SK-N-SH (cell line): ENCODE measurements around the gene S100A16. TPM values are rescaled to one million over a fixed set of nuclear protein-coding genes. Genes with fewer than 3 reads are reported as not detected.

Source experiments
- CTCF ChIA-PET: fragments of 300-600, 350-600 bp; formaldehyde crosslinking; extraction: SDS; loops from one replicate; lab custom pipeline; 2021; lab: Yijun Ruan, JAX
- POLR2A ChIA-PET: fragments of 350-600 bp; sonication (Branson Sonifier 250); formaldehyde crosslinking; extraction: SDS; loops from one replicate; lab custom pipeline; 2020; ENCODE audit warnings: antibody characterized with exemption, inconsistent platforms; lab: Yijun Ruan, JAX
- DNase-seq: peaks from one replicate; pipeline ENCODE4 v3.0.0; 2012
- H2AFZ ChIP-seq: fragments of 200-600 bp; sonication (generic); 2 replicates; pipeline ENCODE4 v1.8.1; 2016; ENCODE audit warnings: antibody characterized with exemption, mild to moderate bottlenecking, low read depth
- H3F3A ChIP-seq: fragments of 200-600 bp; sonication (generic); replicated peaks from 2 replicates; pipeline ENCODE3; 2016; ENCODE audit warnings: antibody characterized with exemption, mild to moderate bottlenecking; ENCODE audit not compliant: insufficient read depth
- H3K27ac ChIP-seq, 2 experiments: fragments of 200-500 bp in 1 of 2; fragments of 200-600 bp in 1 of 2; sonication (Bioruptor generic) in 1 of 2; sonication (generic), shearing (Covaris generic) in 1 of 2; 2 replicates each; pipeline versions ENCODE4 v1.5.1 to v1.6.1; 2014 to 2016; ENCODE audit warnings: low read depth in 2 of 2, inconsistent platforms in 1 of 2, low read length in 1 of 2, mild to moderate bottlenecking in 1 of 2, mixed read lengths in 1 of 2
- H3K27me3 ChIP-seq: fragments of 200-600 bp; sonication (generic), shearing (Covaris generic); 2 replicates; pipeline ENCODE4 v1.6.1; 2016; ENCODE audit warnings: mixed run types; ENCODE audit not compliant: insufficient read depth
- H3K36me3 ChIP-seq, 2 experiments: fragments of 200-500 bp in 1 of 2; fragments of 200-600 bp in 1 of 2; sonication (Bioruptor generic) in 1 of 2; sonication (generic) in 1 of 2; replicated peaks in 1 of 2; 2 replicates each; pipeline versions ENCODE3 to v1.5.1; 2014 to 2016; ENCODE audit warnings: low read length in 1 of 2, mild to moderate bottlenecking in 1 of 2; ENCODE audit not compliant: insufficient read depth in 2 of 2, control insufficient read depth in 1 of 2
- H3K4me1 ChIP-seq, 2 experiments: fragments of 200-500 bp in 1 of 2; fragments of 200-600 bp in 1 of 2; sonication (Bioruptor generic) in 1 of 2; sonication (generic), shearing (Covaris generic) in 1 of 2; 2 replicates each; pipeline versions ENCODE4 v1.5.1 to v1.6.1; 2014 to 2016; ENCODE audit warnings: low read depth in 1 of 2, low read length in 1 of 2, mixed run types in 1 of 2; ENCODE audit not compliant: insufficient read depth in 2 of 2, control insufficient read depth in 1 of 2
- H3K4me2 ChIP-seq: fragments of 200-600 bp; sonication (generic), shearing (Covaris generic); 2 replicates; pipeline ENCODE4 v1.6.1; 2017; ENCODE audit warnings: mixed run types
- H3K4me3 ChIP-seq, 2 experiments: fragments of 200-500 bp in 1 of 2; fragments of 200-600 bp in 1 of 2; sonication (Bioruptor generic) in 1 of 2; sonication (generic), shearing (Covaris generic) in 1 of 2; 2 replicates each; pipeline versions ENCODE4 v1.5.1 to v1.8.1; 2014 to 2016; ENCODE audit warnings: low read depth in 2 of 2, inconsistent platforms in 1 of 2, low read length in 1 of 2, mild to moderate bottlenecking in 1 of 2, mixed read lengths in 1 of 2, moderate library complexity in 1 of 2
- H3K79me2 ChIP-seq: fragments of 200-600 bp; sonication (generic); 2 replicates; pipeline ENCODE4 v1.8.1; 2017; ENCODE audit warnings: mild to moderate bottlenecking; ENCODE audit not compliant: insufficient read depth
- H3K9ac ChIP-seq: fragments of 200-600 bp; sonication (generic); 2 replicates; pipeline ENCODE4 v1.6.1; 2017; ENCODE audit warnings: mixed run types
- H3K9me2 ChIP-seq: fragments of 200-600 bp; sonication (generic); 2 replicates; pipeline ENCODE4 v1.6.1; 2017; ENCODE audit warnings: mixed run types
- H3K9me3 ChIP-seq: fragments of 200-600 bp; sonication (generic); 2 replicates; pipeline ENCODE4 v1.6.1; 2017; ENCODE audit warnings: mixed run types, mild to moderate bottlenecking, moderate library complexity
- H4K20me1 ChIP-seq: fragments of 200-600 bp; sonication (generic); 2 replicates; pipeline ENCODE4 v1.6.1; 2017; ENCODE audit warnings: mild to moderate bottlenecking, mixed run types; ENCODE audit not compliant: insufficient read depth
- ELF1 ChIP-seq: IDR thresholded peaks from 2 replicates; pipeline ENCODE4 v1.4.0; 2012
- FOSL2 ChIP-seq: IDR thresholded peaks from 2 replicates; pipeline ENCODE4 v1.4.0; 2012; ENCODE audit warnings: low read depth, mild to moderate bottlenecking, moderate library complexity, borderline replicate concordance
- FOXJ3 ChIP-seq: sonication (generic); formaldehyde crosslinking; IDR thresholded peaks from 2 replicates; pipeline ENCODE4 v1.5.1; 2020; ENCODE audit warnings: mild to moderate bottlenecking, missing genetic modification reagents
- FOXM1 ChIP-seq: IDR thresholded peaks from 2 replicates; pipeline ENCODE4 v1.4.0; 2012; ENCODE audit warnings: low read depth, mild to moderate bottlenecking
- GATA2 ChIP-seq: sonication (generic); formaldehyde crosslinking; IDR thresholded peaks from 2 replicates; pipeline ENCODE4 v1.5.0; 2020; ENCODE audit warnings: mild to moderate bottlenecking, missing genetic modification reagents
- IRF3 ChIP-seq: fragments of 150-350 bp; IDR thresholded peaks from 2 replicates; pipeline ENCODE4 v1.6.1; 2016; ENCODE audit warnings: mild to moderate bottlenecking, low read depth, low read length
- JUND ChIP-seq: IDR thresholded peaks from 2 replicates; pipeline ENCODE4 v1.4.0; 2012
- MEF2A ChIP-seq: IDR thresholded peaks from 2 replicates; pipeline ENCODE4 v1.4.0; 2012; ENCODE audit warnings: low read depth, borderline replicate concordance
- NFIC ChIP-seq: IDR thresholded peaks from 2 replicates; pipeline ENCODE4 v1.4.0; 2012; ENCODE audit warnings: borderline replicate concordance
- RXRA ChIP-seq: IDR thresholded peaks from 2 replicates; pipeline ENCODE4 v1.4.0; 2012; ENCODE audit warnings: low read depth, mild to moderate bottlenecking, borderline replicate concordance
- TCF12 ChIP-seq: IDR thresholded peaks from 2 replicates; pipeline ENCODE4 v1.4.0; 2012
- ZBTB33 ChIP-seq: IDR thresholded peaks from 2 replicates; pipeline ENCODE4 v1.4.0; 2012; ENCODE audit warnings: low read depth, borderline replicate concordance
- WGBS: methylation state at CpG from one replicate; pipeline ENCODE4 v1.1.6; 2017; ENCODE audit warnings: low lambda C conversion rate; 5-methylcytosine and 5-hydroxymethylcytosine counted together
- polyA plus RNA-seq, 3 experiments: library from polyadenylated mRNA; depleted of rRNA; stranded (reverse); fragments of >200 nt; gene quantifications; 2 replicates each; pipeline ENCODE4 v1.2.3, GENCODE V29; 2012
- TF ChIP-seq, protein P1 (sequence below): fragments of 150-350 bp; IDR thresholded peaks from 2 replicates; pipeline ENCODE4 v1.6.1; 2017; ENCODE audit warnings: antibody characterized with exemption, low read length, low read depth, borderline replicate concordance
- TF ChIP-seq, protein P2 (sequence below): IDR thresholded peaks from 2 replicates; pipeline ENCODE4 v1.6.1; 2012; ENCODE audit warnings: mild to moderate bottlenecking, low read depth, low read length, moderate library complexity
- TF ChIP-seq, protein P3 (sequence below): IDR thresholded peaks from 2 replicates; pipeline ENCODE4 v1.4.0; 2012; ENCODE audit warnings: low read depth, borderline replicate concordance

The S100A16 gene
- polyA plus RNA-seq, 1 of the 3 experiments (the other 2 are of a cell fraction) = 512 TPM

- WGBS = 88% methylated on average over 10 of the region's 10 CpGs
- POLR2A ChIA-PET = no interaction called here
- H3K9me2 ChIP-seq = no peaks in the 10 kb centered on the region
- H3K27me3 ChIP-seq = no peaks in the 10 kb centered on the region
- no peak overlapping the region for H3K27ac ChIP-seq
- no peak for DNase-seq
- no peak for TF ChIP-seq ELF1
- TF ChIP-seq FOXJ3 (CRISPR knock-in tag) = no peak
- TF ChIP-seq RXRA = no peak
- TF ChIP-seq, protein P1, sequence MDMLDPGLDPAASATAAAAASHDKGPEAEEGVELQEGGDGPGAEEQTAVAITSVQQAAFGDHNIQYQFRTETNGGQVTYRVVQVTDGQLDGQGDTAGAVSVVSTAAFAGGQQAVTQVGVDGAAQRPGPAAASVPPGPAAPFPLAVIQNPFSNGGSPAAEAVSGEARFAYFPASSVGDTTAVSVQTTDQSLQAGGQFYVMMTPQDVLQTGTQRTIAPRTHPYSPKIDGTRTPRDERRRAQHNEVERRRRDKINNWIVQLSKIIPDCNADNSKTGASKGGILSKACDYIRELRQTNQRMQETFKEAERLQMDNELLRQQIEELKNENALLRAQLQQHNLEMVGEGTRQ = no peak
- no peak for TF ChIP-seq FOXM1
- TF ChIP-seq JUND = no peak
- TF ChIP-seq IRF3 = no peak
- no peak for TF ChIP-seq TCF12
- no peak for TF ChIP-seq ZBTB33
- TF ChIP-seq MEF2A = no peak
- TF ChIP-seq, protein P2, sequence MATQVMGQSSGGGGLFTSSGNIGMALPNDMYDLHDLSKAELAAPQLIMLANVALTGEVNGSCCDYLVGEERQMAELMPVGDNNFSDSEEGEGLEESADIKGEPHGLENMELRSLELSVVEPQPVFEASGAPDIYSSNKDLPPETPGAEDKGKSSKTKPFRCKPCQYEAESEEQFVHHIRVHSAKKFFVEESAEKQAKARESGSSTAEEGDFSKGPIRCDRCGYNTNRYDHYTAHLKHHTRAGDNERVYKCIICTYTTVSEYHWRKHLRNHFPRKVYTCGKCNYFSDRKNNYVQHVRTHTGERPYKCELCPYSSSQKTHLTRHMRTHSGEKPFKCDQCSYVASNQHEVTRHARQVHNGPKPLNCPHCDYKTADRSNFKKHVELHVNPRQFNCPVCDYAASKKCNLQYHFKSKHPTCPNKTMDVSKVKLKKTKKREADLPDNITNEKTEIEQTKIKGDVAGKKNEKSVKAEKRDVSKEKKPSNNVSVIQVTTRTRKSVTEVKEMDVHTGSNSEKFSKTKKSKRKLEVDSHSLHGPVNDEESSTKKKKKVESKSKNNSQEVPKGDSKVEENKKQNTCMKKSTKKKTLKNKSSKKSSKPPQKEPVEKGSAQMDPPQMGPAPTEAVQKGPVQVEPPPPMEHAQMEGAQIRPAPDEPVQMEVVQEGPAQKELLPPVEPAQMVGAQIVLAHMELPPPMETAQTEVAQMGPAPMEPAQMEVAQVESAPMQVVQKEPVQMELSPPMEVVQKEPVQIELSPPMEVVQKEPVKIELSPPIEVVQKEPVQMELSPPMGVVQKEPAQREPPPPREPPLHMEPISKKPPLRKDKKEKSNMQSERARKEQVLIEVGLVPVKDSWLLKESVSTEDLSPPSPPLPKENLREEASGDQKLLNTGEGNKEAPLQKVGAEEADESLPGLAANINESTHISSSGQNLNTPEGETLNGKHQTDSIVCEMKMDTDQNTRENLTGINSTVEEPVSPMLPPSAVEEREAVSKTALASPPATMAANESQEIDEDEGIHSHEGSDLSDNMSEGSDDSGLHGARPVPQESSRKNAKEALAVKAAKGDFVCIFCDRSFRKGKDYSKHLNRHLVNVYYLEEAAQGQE = no peak
- no peak for TF ChIP-seq NFIC
- TF ChIP-seq GATA2 = no peak
- TF ChIP-seq, protein P3, sequence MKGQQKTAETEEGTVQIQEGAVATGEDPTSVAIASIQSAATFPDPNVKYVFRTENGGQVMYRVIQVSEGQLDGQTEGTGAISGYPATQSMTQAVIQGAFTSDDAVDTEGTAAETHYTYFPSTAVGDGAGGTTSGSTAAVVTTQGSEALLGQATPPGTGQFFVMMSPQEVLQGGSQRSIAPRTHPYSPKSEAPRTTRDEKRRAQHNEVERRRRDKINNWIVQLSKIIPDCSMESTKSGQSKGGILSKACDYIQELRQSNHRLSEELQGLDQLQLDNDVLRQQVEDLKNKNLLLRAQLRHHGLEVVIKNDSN = no peak
- no peak for TF ChIP-seq FOSL2
- H3K4me1 ChIP-seq = peaks cover 10 to 11% of the 10 kb centered on the region in 2 experiments; a peak in 2 of 4 replicates
- no peaks in the 10 kb centered on the region for H3K36me3 ChIP-seq
- no peak overlapping the region for H3K9ac ChIP-seq
- no peaks in the 10 kb centered on the region for H3K9me3 ChIP-seq
- H2AFZ ChIP-seq = no peak overlapping the region
- H3K4me3 ChIP-seq = no peak overlapping the region
- no peaks in the 10 kb centered on the region for H4K20me1 ChIP-seq
- peaks cover 8% of the 10 kb centered on the region for H3F3A ChIP-seq
- H3K79me2 ChIP-seq = no peaks in the 10 kb centered on the region
- CTCF ChIA-PET = interaction anchor here (8.3 kb wide), 1 partner anchor 9 kb away, joined by 62 read pairs; the partner anchor contains the start of genes S100A14 and S100A16
- H3K4me2 ChIP-seq = no peak overlapping the region
Observed at GRCh38 chr1:153624965-153625611, 12.2 kb upstream of the S100A16 start.
